Stimulated activated CD8-positive, alpha-beta memory T cell treated with anti-CD3 and anti-CD28 coated beads, Interleukin-15, amount 100 ng/mL, for 48 hours (primary cell): Measurements from ENCODE around the gene TNNI3K.

Experiments
- DNase-seq, 2 donors: peaks; one replicate each; pipeline ENCODE4 v3.0.0-alpha.2; 2020; ENCODE audit warnings: low read depth in 2 of 2

Gene TNNI3K

GRCh38 chr1:74436078-74436477, 200.9 kb downstream of the TNNI3K start:
- no peak for DNase-seq

- no peak for DNase-seq
Observed at GRCh38 chr1:74437035-74437434, 201.8 kb downstream of the TNNI3K start.

- no peak for DNase-seq
Observed at GRCh38 chr1:74452035-74452434, 216.8 kb downstream of the TNNI3K start.

GRCh38 chr1:74453277-74453676, 218.1 kb downstream of the TNNI3K start:
- no peak for DNase-seq

GRCh38 chr1:74455390-74455789, 220.2 kb downstream of the TNNI3K start:
- DNase-seq: no peak

- no peak for DNase-seq
Observed at GRCh38 chr1:74457253-74457652, 222.1 kb downstream of the TNNI3K start.

- no peak for DNase-seq
Observed at GRCh38 chr1:74463333-74463988, 228.3 kb downstream of the TNNI3K start.

- DNase-seq: no peak
Observed at GRCh38 chr1:74464037-74464436, 228.8 kb downstream of the TNNI3K start.

- no peak for DNase-seq
Observed at GRCh38 chr1:74465193-74465681, 230.1 kb downstream of the TNNI3K start.

- DNase-seq: no peak
Observed at GRCh38 chr1:74467786-74468377, 232.7 kb downstream of the TNNI3K start.

GRCh38 chr1:74468982-74469603, 233.9 kb downstream of the TNNI3K start:
- DNase-seq: no peak

GRCh38 chr1:74470251-74470650, 235.1 kb downstream of the TNNI3K start:
- no peak for DNase-seq

GRCh38 chr1:74470936-74471335, 235.7 kb downstream of the TNNI3K start:
- DNase-seq: no peak

GRCh38 chr1:74471470-74471869, 236.3 kb downstream of the TNNI3K start:
- no peak for DNase-seq

- no peak for DNase-seq
Observed at GRCh38 chr1:74474585-74474984, 239.4 kb downstream of the TNNI3K start.

GRCh38 chr1:74478979-74479378, 243.8 kb downstream of the TNNI3K start:
- DNase-seq: no peak

GRCh38 chr1:74480068-74480467, 244.9 kb downstream of the TNNI3K start:
- no peak for DNase-seq

- no peak for DNase-seq
Observed at GRCh38 chr1:74481607-74482006, 246.4 kb downstream of the TNNI3K start.

GRCh38 chr1:74485622-74486021, 250.4 kb downstream of the TNNI3K start:
- no peak for DNase-seq

- DNase-seq: no peak
Observed at GRCh38 chr1:74486036-74486435, 250.8 kb downstream of the TNNI3K start.

GRCh38 chr1:74496669-74497068, 261.5 kb downstream of the TNNI3K start:
- DNase-seq: no peak

- no peak for DNase-seq
Observed at GRCh38 chr1:74498901-74499300, 263.7 kb downstream of the TNNI3K start.

GRCh38 chr1:74502432-74502831, 267.2 kb downstream of the TNNI3K start:
- DNase-seq: no peak
